H9 (cell line): ENCODE results near the gene SNX32. TPM values are rescaled to one million over a fixed set of nuclear protein-coding genes. Genes with fewer than 3 reads are reported as not detected.

Source experiments
- DNase-seq: peaks from one replicate; pipeline ENCODE4 v3.0.0-alpha.2; 2017
- H2AFZ ChIP-seq: one replicate; pipeline ENCODE4 v1.6.1; 2013; ENCODE audit warnings: mild to moderate bottlenecking, low read length, control low read depth, moderate library complexity
- H2AK5ac ChIP-seq: 2 replicates; pipeline ENCODE4 v1.6.1; 2013; ENCODE audit warnings: low read length, control low read depth, mixed read lengths; ENCODE audit not compliant: insufficient read length
- H2BK120ac ChIP-seq: one replicate; pipeline ENCODE4 v1.6.1; 2013; ENCODE audit warnings: low read depth, mild to moderate bottlenecking, low read length, control low read depth, inconsistent platforms; ENCODE audit not compliant: poor library complexity, severe bottlenecking
- H2BK12ac ChIP-seq: 2 replicates; pipeline ENCODE4 v1.6.1; 2013; ENCODE audit warnings: low read length, control low read depth, mixed read lengths, low read depth; ENCODE audit not compliant: insufficient read length
- H2BK15ac ChIP-seq: 2 replicates; pipeline ENCODE4 v1.6.1; 2013; ENCODE audit warnings: low read depth, low read length, control low read depth
- H2BK20ac ChIP-seq: one replicate; pipeline ENCODE4 v1.6.1; 2013; ENCODE audit warnings: low read depth, mild to moderate bottlenecking, low read length, control low read depth, inconsistent platforms; ENCODE audit not compliant: poor library complexity, severe bottlenecking
- H2BK5ac ChIP-seq: 2 replicates; pipeline ENCODE4 v1.6.1; 2013; ENCODE audit warnings: low read length, control low read depth, mixed read lengths; ENCODE audit not compliant: insufficient read length
- H3K14ac ChIP-seq: 2 replicates; pipeline ENCODE4 v1.6.1; 2013; ENCODE audit warnings: low read length, control low read depth; ENCODE audit not compliant: insufficient read depth
- H3K18ac ChIP-seq: 2 replicates; pipeline ENCODE4 v1.6.1; 2013; ENCODE audit warnings: low read depth, mild to moderate bottlenecking, mixed read lengths, low read length, control low read depth; ENCODE audit not compliant: insufficient read length
- H3K23ac ChIP-seq: 2 replicates; pipeline ENCODE4 v1.6.1; 2013; ENCODE audit warnings: low read length, control low read depth, mixed read lengths, low read depth; ENCODE audit not compliant: insufficient read length
- H3K23me2 ChIP-seq: 2 replicates; pipeline ENCODE4 v1.6.1; 2013; ENCODE audit warnings: low read depth, mild to moderate bottlenecking, mixed read lengths, low read length, control low read depth; ENCODE audit not compliant: insufficient read length, poor library complexity, severe bottlenecking
- H3K27ac ChIP-seq: 2 replicates; pipeline ENCODE4 v1.5.1; 2013; ENCODE audit warnings: low read length, control low read depth, mixed read lengths, low read depth; ENCODE audit not compliant: insufficient read length
- H3K27me3 ChIP-seq: 2 replicates; pipeline ENCODE4 v1.6.1; 2013; ENCODE audit warnings: low read length, control low read depth, inconsistent platforms; ENCODE audit not compliant: insufficient read depth
- H3K4ac ChIP-seq: 2 replicates; pipeline ENCODE4 v1.6.1; 2013; ENCODE audit warnings: low read depth, mild to moderate bottlenecking, control low read depth, inconsistent platforms, low read length, moderate library complexity
- H3K4me1 ChIP-seq: 2 replicates; pipeline ENCODE4 v1.6.1; 2013; ENCODE audit warnings: low read length, control low read depth, inconsistent platforms; ENCODE audit not compliant: insufficient read depth
- H3K4me2 ChIP-seq: 2 replicates; pipeline ENCODE4 v1.6.1; 2013; ENCODE audit warnings: low read length, control low read depth, mixed read lengths; ENCODE audit not compliant: insufficient read length, insufficient read depth
- H3K56ac ChIP-seq: 2 replicates; pipeline ENCODE4 v1.6.1; 2013; ENCODE audit warnings: low read depth, mild to moderate bottlenecking, mixed read lengths, low read length, control low read depth; ENCODE audit not compliant: insufficient read length
- H3K79me1 ChIP-seq: 2 replicates; pipeline ENCODE4 v1.6.1; 2013; ENCODE audit warnings: low read depth, mild to moderate bottlenecking, moderate library complexity, low read length, control low read depth, inconsistent platforms; ENCODE audit not compliant: insufficient read depth, poor library complexity, severe bottlenecking
- H3K79me2 ChIP-seq: 2 replicates; pipeline ENCODE4 v1.6.1; 2013; ENCODE audit warnings: low read length, control low read depth, inconsistent platforms; ENCODE audit not compliant: insufficient read depth
- H3K9ac ChIP-seq: 2 replicates; pipeline ENCODE4 v1.6.1; 2013; ENCODE audit warnings: low read length, control low read depth, mixed read lengths; ENCODE audit not compliant: insufficient read length; ENCODE audit errors: extremely low read depth
- H3K9me3 ChIP-seq: one replicate; pipeline ENCODE4 v1.6.1; 2013; ENCODE audit warnings: low read depth, low read length, inconsistent platforms; ENCODE audit not compliant: control insufficient read depth
- H3T11ph ChIP-seq: one replicate; pipeline ENCODE4 v1.6.1; 2013; ENCODE audit warnings: mild to moderate bottlenecking, low read length, control low read depth, inconsistent platforms
- H4K20me1 ChIP-seq: one replicate; pipeline ENCODE4 v1.6.1; 2013; ENCODE audit not compliant: control insufficient read depth, insufficient read length, insufficient read depth
- H4K5ac ChIP-seq: 2 replicates; pipeline ENCODE4 v1.6.1; 2013; ENCODE audit warnings: low read depth, mild to moderate bottlenecking, mixed read lengths, low read length, control low read depth; ENCODE audit not compliant: insufficient read length
- H4K8ac ChIP-seq: replicated peaks from 2 replicates; pipeline ENCODE4 v1.6.1; 2013; ENCODE audit warnings: low read length, control low read depth, mixed read lengths, low read depth; ENCODE audit not compliant: insufficient read length
- H4K91ac ChIP-seq: 2 replicates; pipeline ENCODE4 v1.6.1; 2013; ENCODE audit warnings: low read depth, mild to moderate bottlenecking, moderate library complexity, mixed read lengths, low read length, control low read depth; ENCODE audit not compliant: insufficient read length
- H3K27ac Mint-ChIP-seq, 3 experiments: 2 replicates in 2 of 3; 3 replicates in 1 of 3; pipeline ENCODE4 v1.8.0; 2020 to 2021; ENCODE audit warnings: mixed read lengths in 3 of 3, mild to moderate bottlenecking in 1 of 3, moderate library complexity in 1 of 3
- H3K27me3 Mint-ChIP-seq: 2 replicates; pipeline ENCODE4 v1.8.0; 2021; ENCODE audit warnings: low read depth, mild to moderate bottlenecking, moderate library complexity, mixed read lengths
- H3K36me3 Mint-ChIP-seq, 3 experiments: 2 replicates in 2 of 3; 3 replicates in 1 of 3; pipeline ENCODE4 v1.8.0; 2020 to 2021; ENCODE audit warnings: low read depth in 3 of 3, mixed read lengths in 3 of 3; ENCODE audit not compliant: insufficient read depth in 1 of 3
- H3K4me1 Mint-ChIP-seq, 2 experiments: 2 replicates each; pipeline ENCODE4 v1.8.0; 2020; ENCODE audit warnings: mixed read lengths in 2 of 2
- H3K4me3 Mint-ChIP-seq, 2 experiments: 2 replicates in 1 of 2; 3 replicates in 1 of 2; pipeline ENCODE4 v1.8.0; 2020 to 2021; ENCODE audit warnings: mild to moderate bottlenecking in 2 of 2, mixed read lengths in 2 of 2, moderate library complexity in 1 of 2
- H3K9me3 Mint-ChIP-seq, 2 experiments: 2 replicates in 1 of 2; 3 replicates in 1 of 2; pipeline ENCODE4 v1.8.0; 2020; ENCODE audit warnings: mild to moderate bottlenecking in 2 of 2, mixed read lengths in 2 of 2, moderate library complexity in 1 of 2
- CTCF ChIP-seq: fragments of 200-600 bp; sonication (generic); conservative IDR thresholded peaks from 3 replicates; pipeline ENCODE4 v1.8.0; 2021; ENCODE audit warnings: antibody characterized with exemption, mild to moderate bottlenecking
- WGBS: extraction: QIAGEN DNeasy Blood & Tissue Kit; methylation state at CpG from one replicate; pipeline ENCODE4 v1.1.7; 2013; ENCODE audit warnings: missing lambda C conversion rate, low lambda C conversion rate, mixed read lengths; ENCODE audit not compliant: insufficient read length; ENCODE audit errors: extremely low coverage; 5-methylcytosine and 5-hydroxymethylcytosine counted together
- total RNA-seq: library from RNA; stranded (reverse); gene quantifications from 2 replicates; pipeline ENCODE4 v1.2.1, GENCODE V29; 2021

The SNX32 gene
- total RNA-seq, 1 experiment from 2014 or later, result 1.2 TPM

GRCh38 chr11:65898656-65899355, 65.0 kb downstream of the SNX32 start:
- no peaks in the 10 kb centered on the region for H3K9me3 ChIP-seq
- H3K23ac ChIP-seq, result no peak overlapping the region
- no CpG with 5 or more reads among the region's 28 CpGs for WGBS
- no peak overlapping the region for H3K9ac ChIP-seq
- H4K5ac ChIP-seq, result no peak overlapping the region
- no peaks in the 10 kb centered on the region for H4K20me1 ChIP-seq
- H3K4me1 ChIP-seq, result no peaks in the 10 kb centered on the region
- H3K18ac ChIP-seq, result peak overlapping the region; percentile 48
- H2BK120ac ChIP-seq, result no peak overlapping the region
- Mint-ChIP-seq H3K36me3 (peaks cover 0 to 26% (median 0%) of the 10 kb centered on the region in 3 experiments; a peak in 2 of 7 replicates), H3K9me3 (no peaks in the 10 kb centered on the region; a peak in 1 of 5 replicates), H3K27me3 (peaks cover 62% of the 10 kb centered on the region), H3K4me3 (peak overlapping the region; percentile 77 to 78), H3K4me1 (peaks cover 17 to 20% of the 10 kb centered on the region in 2 experiments), H3K27ac (peak overlapping the region in 1 of 3 experiments; percentile 68; a peak in 1 of 7 replicates)
- H2AK5ac ChIP-seq, result no peak overlapping the region
- no peaks in the 10 kb centered on the region for H3K79me2 ChIP-seq
- no peak overlapping the region for H3T11ph ChIP-seq
- H3K4ac ChIP-seq, result no peak overlapping the region
- no peak overlapping the region for H2BK20ac ChIP-seq
- DNase-seq, result no peak
- no peak for TF ChIP-seq CTCF
- H3K27me3 ChIP-seq, result peaks cover 17% of the 10 kb centered on the region; the same call in 1 of the 2 replicates
- H2AFZ ChIP-seq, result no peak overlapping the region
- H2BK5ac ChIP-seq, result no peak overlapping the region
- no peak overlapping the region for H3K56ac ChIP-seq
- no peak overlapping the region for H2BK15ac ChIP-seq
- no peak overlapping the region for H3K27ac ChIP-seq
- no peak overlapping the region for H4K91ac ChIP-seq
- 0 out of 2 replicates have a peak overlapping the region, but pooled peaks have one; percentile 31 for H3K14ac ChIP-seq
- H4K8ac ChIP-seq, result no peak overlapping the region
- H3K79me1 ChIP-seq, result no peaks in the 10 kb centered on the region
- peak overlapping the region; percentile 86 for H3K4me2 ChIP-seq
- H3K23me2 ChIP-seq, result peaks cover 9% of the 10 kb centered on the region
- no peak overlapping the region for H2BK12ac ChIP-seq
